Measurements from ENCODE around the gene POLR2L. TPM values are rescaled to one million over a fixed set of nuclear protein-coding genes. Genes with fewer than 3 reads are reported as not detected.

POLR2L gene
- total and polyA plus RNA-seq, 2 of the 13 experiments (the other 11 are each of a cell fraction or from before 2014, with no cell fraction given): 104 to 114 TPM

DNA sequence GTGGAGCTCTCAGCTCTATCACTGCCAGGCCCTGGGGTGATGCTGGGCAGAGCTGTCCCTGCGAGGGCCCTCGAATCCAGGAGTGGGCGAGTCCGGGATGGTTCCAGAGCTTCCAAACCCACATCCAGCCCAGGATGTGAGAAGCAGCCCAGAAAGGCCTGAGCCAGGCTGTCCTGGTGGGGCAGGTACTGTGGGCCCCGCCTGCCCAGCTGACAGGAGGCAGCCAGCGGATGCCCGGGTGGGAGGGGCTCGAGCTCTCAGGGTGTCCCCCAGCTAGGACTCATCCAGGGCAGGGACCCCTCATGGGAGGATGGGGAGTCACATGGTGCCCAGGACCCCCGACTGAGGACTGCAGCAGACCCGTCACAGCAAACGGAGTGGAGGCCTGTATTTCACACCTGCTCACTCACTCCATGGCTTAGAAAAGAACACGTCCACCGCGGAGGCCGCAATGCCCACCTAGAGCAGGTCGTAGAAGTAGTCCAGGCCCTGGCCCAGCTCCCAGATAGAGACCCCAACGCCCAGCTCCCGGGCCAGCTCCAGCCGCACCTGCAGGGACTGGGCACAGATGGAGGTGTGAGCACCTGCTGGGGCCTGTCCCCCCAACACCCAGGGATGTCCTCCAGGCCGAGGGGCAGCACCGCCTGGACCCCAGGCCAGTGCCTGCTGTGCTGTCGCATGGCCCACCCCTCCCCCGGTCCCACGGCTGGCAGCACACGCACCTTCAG lies 27.2 kb upstream of the POLR2L start:
- 97% methylated on average over 5 of the region's 25 CpGs for WGBS (ENCODE audit: low lambda C conversion rate)
- in situ Hi-C loops (cut with HindIII; ENCODE audit: extremely low pct_ligation_motif_present, low pct_unique_long_range_greater_than_20kb): no loop called here
- no peak for TF ChIP-seq HINFP (CRISPR knock-in tag; IDR thresholded peaks at IDR 0.05; ENCODE audit: low read depth)
- no peak for TF ChIP-seq SYNCRIP (IDR thresholded peaks at IDR 0.05; ENCODE audit: insufficient read depth, low read depth, low read length)
- TF ChIP-seq, protein P1, sequence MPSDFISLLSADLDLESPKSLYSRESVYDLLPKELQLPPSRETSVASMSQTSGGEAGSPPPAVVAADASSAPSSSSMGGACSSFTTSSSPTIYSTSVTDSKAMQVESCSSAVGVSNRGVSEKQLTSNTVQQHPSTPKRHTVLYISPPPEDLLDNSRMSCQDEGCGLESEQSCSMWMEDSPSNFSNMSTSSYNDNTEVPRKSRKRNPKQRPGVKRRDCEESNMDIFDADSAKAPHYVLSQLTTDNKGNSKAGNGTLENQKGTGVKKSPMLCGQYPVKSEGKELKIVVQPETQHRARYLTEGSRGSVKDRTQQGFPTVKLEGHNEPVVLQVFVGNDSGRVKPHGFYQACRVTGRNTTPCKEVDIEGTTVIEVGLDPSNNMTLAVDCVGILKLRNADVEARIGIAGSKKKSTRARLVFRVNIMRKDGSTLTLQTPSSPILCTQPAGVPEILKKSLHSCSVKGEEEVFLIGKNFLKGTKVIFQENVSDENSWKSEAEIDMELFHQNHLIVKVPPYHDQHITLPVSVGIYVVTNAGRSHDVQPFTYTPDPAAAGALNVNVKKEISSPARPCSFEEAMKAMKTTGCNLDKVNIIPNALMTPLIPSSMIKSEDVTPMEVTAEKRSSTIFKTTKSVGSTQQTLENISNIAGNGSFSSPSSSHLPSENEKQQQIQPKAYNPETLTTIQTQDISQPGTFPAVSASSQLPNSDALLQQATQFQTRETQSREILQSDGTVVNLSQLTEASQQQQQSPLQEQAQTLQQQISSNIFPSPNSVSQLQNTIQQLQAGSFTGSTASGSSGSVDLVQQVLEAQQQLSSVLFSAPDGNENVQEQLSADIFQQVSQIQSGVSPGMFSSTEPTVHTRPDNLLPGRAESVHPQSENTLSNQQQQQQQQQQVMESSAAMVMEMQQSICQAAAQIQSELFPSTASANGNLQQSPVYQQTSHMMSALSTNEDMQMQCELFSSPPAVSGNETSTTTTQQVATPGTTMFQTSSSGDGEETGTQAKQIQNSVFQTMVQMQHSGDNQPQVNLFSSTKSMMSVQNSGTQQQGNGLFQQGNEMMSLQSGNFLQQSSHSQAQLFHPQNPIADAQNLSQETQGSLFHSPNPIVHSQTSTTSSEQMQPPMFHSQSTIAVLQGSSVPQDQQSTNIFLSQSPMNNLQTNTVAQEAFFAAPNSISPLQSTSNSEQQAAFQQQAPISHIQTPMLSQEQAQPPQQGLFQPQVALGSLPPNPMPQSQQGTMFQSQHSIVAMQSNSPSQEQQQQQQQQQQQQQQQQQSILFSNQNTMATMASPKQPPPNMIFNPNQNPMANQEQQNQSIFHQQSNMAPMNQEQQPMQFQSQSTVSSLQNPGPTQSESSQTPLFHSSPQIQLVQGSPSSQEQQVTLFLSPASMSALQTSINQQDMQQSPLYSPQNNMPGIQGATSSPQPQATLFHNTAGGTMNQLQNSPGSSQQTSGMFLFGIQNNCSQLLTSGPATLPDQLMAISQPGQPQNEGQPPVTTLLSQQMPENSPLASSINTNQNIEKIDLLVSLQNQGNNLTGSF (CRISPR knock-in tag; IDR thresholded peaks at IDR 0.05): no peak
- TF ChIP-seq HNF4A (CRISPR knock-in tag; IDR thresholded peaks at IDR 0.05): no peak
- no peak for TF ChIP-seq WIZ (CRISPR knock-in tag; IDR thresholded peaks at IDR 0.05)
- no peak for TF ChIP-seq GTF2F1 (IDR thresholded peaks at IDR 0.05; ENCODE audit: low read length)
- TF ChIP-seq, protein P2, sequence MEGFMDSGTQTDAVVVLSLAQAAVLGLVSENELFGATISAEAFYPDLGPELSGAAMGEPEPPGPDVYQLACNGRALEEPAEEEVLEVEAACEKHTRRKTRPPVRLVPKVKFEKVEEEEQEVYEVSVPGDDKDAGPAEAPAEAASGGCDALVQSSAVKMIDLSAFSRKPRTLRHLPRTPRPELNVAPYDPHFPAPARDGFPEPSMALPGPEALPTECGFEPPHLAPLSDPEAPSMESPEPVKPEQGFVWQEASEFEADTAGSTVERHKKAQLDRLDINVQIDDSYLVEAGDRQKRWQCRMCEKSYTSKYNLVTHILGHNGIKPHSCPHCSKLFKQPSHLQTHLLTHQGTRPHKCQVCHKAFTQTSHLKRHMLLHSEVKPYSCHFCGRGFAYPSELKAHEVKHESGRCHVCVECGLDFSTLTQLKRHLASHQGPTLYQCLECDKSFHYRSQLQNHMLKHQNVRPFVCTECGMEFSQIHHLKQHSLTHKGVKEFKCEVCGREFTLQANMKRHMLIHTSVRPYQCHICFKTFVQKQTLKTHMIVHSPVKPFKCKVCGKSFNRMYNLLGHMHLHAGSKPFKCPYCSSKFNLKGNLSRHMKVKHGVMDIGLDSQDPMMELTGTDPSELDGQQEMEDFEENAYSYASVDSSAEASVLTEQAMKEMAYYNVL (CRISPR knock-in tag; IDR thresholded peaks at IDR 0.05; ENCODE audit: borderline replicate concordance): no peak
- no peak for TF ChIP-seq HOXA7 (CRISPR knock-in tag; IDR thresholded peaks at IDR 0.05)
- TF ChIP-seq ZNF576 (CRISPR knock-in tag; IDR thresholded peaks at IDR 0.05): 0 out of 2 replicates have a peak, but pooled peaks have one; percentile 14
- TF ChIP-seq AGO2 (optimal IDR thresholded peaks at IDR 0.05; ENCODE audit: low read depth, low read length): peak; percentile 36
- TF ChIP-seq ZFP62 (CRISPR knock-in tag; IDR thresholded peaks at IDR 0.05): no peak
- 0 out of 2 replicates have a peak, but pooled peaks have one; percentile 18 for TF ChIP-seq ZFP91 (CRISPR knock-in tag; IDR thresholded peaks at IDR 0.05; ENCODE audit: borderline replicate concordance)

More for the DNA sequence above, 27.2 kb upstream of the POLR2L start:
- no peak for DNase-seq (ENCODE audit: low spot score)
- POLR2A ChIA-PET: no interaction called here
- Histone ChIP-seq H2AFZ (ENCODE audit: low read length) (no peak overlapping the region), H3K4me3 (replicated peaks in 1 of 3; ENCODE audit: insufficient read depth in 1 of 3, low read depth in 2 of 3, low read length in 3 of 3) (no peak overlapping the region), H4K20me1 (ENCODE audit: insufficient read depth, low read length) (no peaks in the 10 kb centered on the region), H3K79me2 (ENCODE audit: insufficient read depth, low read length) (no peaks in the 10 kb centered on the region), H3K27me3 (ENCODE audit: control insufficient read depth in 1 of 2, insufficient read depth in 2 of 2, low read length in 2 of 2) (no peaks in the 10 kb centered on the region), H3K9me3 (ENCODE audit: low read length) (no peaks in the 10 kb centered on the region), H3K9ac (ENCODE audit: insufficient read depth, low read depth, low read length) (no peak overlapping the region), H3K4me1 (ENCODE audit: insufficient read depth, low read length) (0 out of 2 replicates have a peak, but pooled peaks cover 8% of the 10 kb centered on the region), H3K4me2 (ENCODE audit: low read depth, low read length) (no peak overlapping the region), H3K27ac (ENCODE audit: extremely low read length, insufficient read depth, low read length) (no peak overlapping the region), H3K36me3 (replicated peaks in 1 of 2; ENCODE audit: control insufficient read depth in 1 of 2, insufficient read depth in 2 of 2, low read length in 2 of 2) (peaks cover 0 to 8% of the 10 kb centered on the region in 2 experiments; a peak in 2 of 5 replicates)
- intact Hi-C loops (cut with micrococcal nuclease; ENCODE audit: unreplicated experiment): no loop called here
- no TSS peak for BruUV-seq (replicated peaks)
- no peak; the same call in 2 of the 3 replicates for ATAC-seq
- no peak for FAIRE-seq
- CTCF ChIA-PET (ENCODE audit: low intra/inter-chr PET ratio, low total read pairs): interaction anchor here (1.0 kb wide), 1 partner anchor 182 kb away, joined by 3 read pairs; no protein-coding TSS in a partner anchor
